Mesendoderm (in vitro differentiated cells): ENCODE data around the gene EPS8L1.
"Not testable (repeated sequence)": the region's sequence is repeated elsewhere in the genome, so short reads cannot be mapped to it uniquely, and the experiment has no call there.

Source experiments
- DNase-seq: peaks from one replicate; pipeline ENCODE4 v3.0.0; 2013
- H2AK5ac ChIP-seq: 2 replicates; pipeline ENCODE4 v1.6.1; 2013; ENCODE audit warnings: low read length, inconsistent platforms
- H2BK120ac ChIP-seq: 2 replicates; pipeline ENCODE4 v1.6.1; 2013; ENCODE audit warnings: low read depth, mild to moderate bottlenecking, low read length, moderate library complexity, mixed read lengths
- H2BK15ac ChIP-seq: replicated peaks from 2 replicates; pipeline ENCODE4 v1.6.1; 2013; ENCODE audit warnings: low read depth, mild to moderate bottlenecking, moderate library complexity
- H2BK5ac ChIP-seq: 2 replicates; pipeline ENCODE4 v1.6.1; 2013; ENCODE audit warnings: low read length, inconsistent platforms
- H3K18ac ChIP-seq: 2 replicates; pipeline ENCODE4 v1.6.1; 2013; ENCODE audit warnings: mild to moderate bottlenecking, low read length, mixed read lengths
- H3K23ac ChIP-seq: one replicate; pipeline ENCODE4 v1.6.1; 2013; ENCODE audit warnings: low read length
- H3K27ac ChIP-seq: 2 replicates; pipeline ENCODE4 v1.5.1; 2013; ENCODE audit warnings: low read depth, mild to moderate bottlenecking, inconsistent platforms, low read length, moderate library complexity
- H3K27me3 ChIP-seq: 2 replicates; pipeline ENCODE4 v1.6.1; 2013; ENCODE audit warnings: low read length, control low read depth, mild to moderate bottlenecking, inconsistent platforms; ENCODE audit not compliant: insufficient read depth, poor library complexity
- H3K36me3 ChIP-seq: 2 replicates; pipeline ENCODE4 v1.6.1; 2013; ENCODE audit warnings: low read length, inconsistent platforms; ENCODE audit not compliant: control insufficient read depth, insufficient read depth
- H3K4ac ChIP-seq: one replicate; pipeline ENCODE4 v1.6.1; 2013; ENCODE audit warnings: low read depth, mild to moderate bottlenecking, low read length, moderate library complexity
- H3K4me1 ChIP-seq: 2 replicates; pipeline ENCODE4 v1.6.1; 2013; ENCODE audit warnings: low read depth, low read length, inconsistent platforms; ENCODE audit not compliant: control insufficient read depth
- H3K4me2 ChIP-seq: 2 replicates; pipeline ENCODE4 v1.6.1; 2013; ENCODE audit warnings: low read length
- H3K4me3 ChIP-seq: 2 replicates; pipeline ENCODE4 v1.5.1; 2013; ENCODE audit warnings: mild to moderate bottlenecking, low read length
- H3K56ac ChIP-seq: one replicate; pipeline ENCODE4 v1.6.1; 2013; ENCODE audit warnings: low read length
- H3K79me1 ChIP-seq: 2 replicates; pipeline ENCODE4 v1.6.1; 2013; ENCODE audit warnings: low read length, inconsistent platforms
- H3K79me2 ChIP-seq: 2 replicates; pipeline ENCODE4 v1.6.1; 2013; ENCODE audit warnings: mild to moderate bottlenecking, low read length; ENCODE audit not compliant: control insufficient read depth, insufficient read depth
- H3K9ac ChIP-seq: 2 replicates; pipeline ENCODE4 v1.6.1; 2013; ENCODE audit warnings: low read length, inconsistent platforms
- H4K5ac ChIP-seq: one replicate; pipeline ENCODE4 v1.6.1; 2013; ENCODE audit warnings: low read length
- H4K8ac ChIP-seq: one replicate; pipeline ENCODE4 v1.6.1; 2013; ENCODE audit warnings: low read depth, mild to moderate bottlenecking, control low read depth, low read length, moderate library complexity
- WGBS: extraction: QIAGEN DNeasy Blood & Tissue Kit; methylation state at CpG from one replicate; pipeline ENCODE4 v1.1.7; 2013; ENCODE audit warnings: low lambda C conversion rate, missing lambda C conversion rate; ENCODE audit not compliant: insufficient coverage; ENCODE audit errors: extremely low coverage; 5-methylcytosine and 5-hydroxymethylcytosine counted together

EPS8L1 gene

DNA sequence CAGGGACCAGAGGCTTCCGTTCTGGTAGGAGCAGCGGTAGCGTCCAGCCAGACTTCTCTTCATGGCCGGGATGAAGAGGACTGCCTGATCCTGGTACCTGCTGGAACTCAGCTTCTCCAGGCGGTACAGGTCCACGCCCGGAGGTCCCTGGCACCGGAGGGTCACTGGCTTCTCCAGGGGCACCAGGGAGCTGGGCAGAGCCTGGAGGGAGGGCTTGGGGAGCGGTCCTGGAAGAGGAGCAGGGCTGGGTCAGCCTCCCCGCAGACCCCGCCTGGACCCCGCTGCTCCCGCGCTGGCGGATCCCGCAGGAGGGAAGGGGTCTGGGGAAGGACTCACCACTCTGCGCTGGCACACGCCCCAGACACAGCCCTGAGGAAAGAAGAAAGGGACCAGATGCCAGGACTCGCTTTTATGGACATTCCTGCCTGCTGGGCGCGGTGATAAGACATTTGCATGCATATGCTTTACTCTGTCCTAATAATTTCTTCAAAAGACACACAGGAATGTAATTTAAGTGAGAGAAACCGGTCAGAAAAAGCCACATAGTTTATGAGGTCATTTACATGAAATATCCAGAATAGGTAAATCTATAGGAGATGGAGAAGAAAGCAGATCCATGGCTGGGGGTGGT lies 43.4 kb upstream of the EPS8L1 start:
- Histone ChIP-seq H3K4ac (no peak overlapping the region), H2BK120ac (no peak overlapping the region), H3K4me1 (no peaks in the 10 kb centered on the region), H2BK5ac (no peak overlapping the region), H3K4me2 (no peak overlapping the region), H3K36me3 (no peaks in the 10 kb centered on the region), H2AK5ac (no peak overlapping the region), H3K18ac (no peak overlapping the region), H3K79me2 (peaks cover 2% of the 10 kb centered on the region), H3K9ac (no peak overlapping the region), H3K27me3 (no peaks in the 10 kb centered on the region), H3K79me1 (no peaks in the 10 kb centered on the region), H3K4me3 (no peak overlapping the region), H3K23ac (no peak overlapping the region), H2BK15ac (no peak overlapping the region), H4K8ac (no peak overlapping the region), H4K5ac (no peak overlapping the region), H3K27ac (no peak overlapping the region), H3K56ac (no peak overlapping the region)
- WGBS = no CpG with 5 or more reads among the region's 22 CpGs
- DNase-seq = no peak

DNA sequence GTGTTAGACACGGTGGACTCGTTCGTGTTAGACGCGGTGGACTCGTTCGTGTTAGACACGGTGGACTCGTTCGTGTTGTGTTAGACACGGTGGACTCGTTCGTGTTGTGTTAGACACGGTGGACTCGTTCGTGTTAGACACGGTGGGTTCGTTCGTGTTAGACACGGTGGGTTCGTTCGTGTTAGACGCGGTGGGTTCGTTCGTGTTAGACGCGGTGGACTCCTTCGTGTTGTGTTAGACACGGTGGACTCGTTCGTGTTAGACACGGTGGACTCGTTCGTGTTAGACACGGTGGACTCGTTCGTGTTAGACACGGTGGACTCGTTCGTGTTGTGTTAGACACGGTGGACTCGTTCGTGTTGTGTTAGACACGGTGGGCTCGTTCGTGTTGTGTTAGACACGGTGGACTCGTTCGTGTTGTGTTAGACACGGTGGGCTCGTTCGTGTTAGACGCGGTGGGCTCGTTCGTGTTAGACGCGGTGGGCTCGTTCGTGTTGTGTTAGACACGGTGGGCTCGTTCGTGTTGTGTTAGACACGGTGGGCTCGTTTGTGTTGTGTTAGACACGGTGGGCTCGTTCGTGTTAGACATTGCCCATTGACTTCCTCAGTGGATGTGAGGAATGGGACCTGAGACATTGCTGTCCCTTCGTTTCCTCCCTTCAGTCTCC lies 42.6 kb upstream of the EPS8L1 start:
- H3K9ac ChIP-seq, H3K18ac ChIP-seq, H4K8ac ChIP-seq, H3K4me1 ChIP-seq, H3K4ac ChIP-seq, H2BK5ac ChIP-seq, H3K4me3 ChIP-seq, H3K79me1 ChIP-seq, H3K27ac ChIP-seq, H3K27me3 ChIP-seq, H3K4me2 ChIP-seq, H4K5ac ChIP-seq, H3K23ac ChIP-seq, H2AK5ac ChIP-seq, DNase-seq, H2BK120ac ChIP-seq, H2BK15ac ChIP-seq, H3K79me2 ChIP-seq, H3K56ac ChIP-seq, H3K36me3 ChIP-seq: not testable (repeated sequence)
- WGBS = no CpG with 5 or more reads among the region's 70 CpGs

DNA sequence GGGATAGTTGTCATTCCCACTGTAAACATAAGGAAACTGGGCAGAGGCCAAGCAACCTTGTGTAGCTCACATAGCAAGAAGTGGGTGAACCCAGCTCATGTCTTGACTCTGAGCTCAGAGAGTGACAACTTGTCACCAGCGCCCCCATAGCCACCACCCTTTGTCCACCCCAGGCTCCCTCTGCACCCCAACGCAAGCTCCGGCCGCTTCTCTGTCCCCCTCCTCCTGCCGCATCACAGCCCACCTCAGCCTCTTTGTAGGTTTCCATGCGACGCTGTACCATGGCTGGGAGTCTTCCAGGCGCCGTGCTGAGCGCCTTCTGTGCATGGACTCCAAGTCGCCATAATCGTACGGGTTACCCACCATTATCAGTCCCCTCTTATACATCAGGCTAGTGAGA lies 40.9 kb upstream of the EPS8L1 start:
- H3K4me2 ChIP-seq = no peak overlapping the region
- no CpG with 5 or more reads among the region's 13 CpGs for WGBS
- no peak overlapping the region for H3K27ac ChIP-seq
- H2AK5ac ChIP-seq = no peak overlapping the region
- no peak for DNase-seq
- no peak overlapping the region for H2BK120ac ChIP-seq
- peaks cover 2% of the 10 kb centered on the region for H3K79me2 ChIP-seq
- H3K4me3 ChIP-seq = no peak overlapping the region
- H3K23ac ChIP-seq = no peak overlapping the region
- no peaks in the 10 kb centered on the region for H3K79me1 ChIP-seq
- no peaks in the 10 kb centered on the region for H3K27me3 ChIP-seq
- no peak overlapping the region for H4K8ac ChIP-seq
- H3K4ac ChIP-seq = no peak overlapping the region
- H3K18ac ChIP-seq = no peak overlapping the region
- H2BK15ac ChIP-seq = no peak overlapping the region
- H2BK5ac ChIP-seq = no peak overlapping the region
- no peaks in the 10 kb centered on the region for H3K4me1 ChIP-seq
- H3K56ac ChIP-seq = no peak overlapping the region
- no peak overlapping the region for H3K9ac ChIP-seq
- H4K5ac ChIP-seq = no peak overlapping the region
- H3K36me3 ChIP-seq = no peaks in the 10 kb centered on the region

DNA sequence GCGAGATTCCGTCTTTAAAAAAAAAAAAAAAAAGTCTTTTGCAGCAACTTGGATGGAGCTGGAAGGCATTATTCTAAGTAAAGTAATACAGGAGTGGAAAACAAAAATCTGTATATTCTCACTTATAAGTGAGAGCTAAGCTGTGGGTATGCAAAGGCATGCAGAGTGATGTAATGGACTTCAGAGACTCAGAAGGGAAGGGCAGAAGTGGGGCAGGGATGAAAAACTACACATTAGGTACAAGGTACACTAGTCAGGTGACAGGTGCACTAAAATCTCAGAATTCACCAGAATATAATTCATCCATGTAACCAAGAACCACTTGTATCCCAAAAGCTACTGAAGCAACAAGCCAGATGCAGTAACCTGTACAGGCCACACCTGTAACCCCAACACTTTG lies 39.6 kb upstream of the EPS8L1 start:
- H2AK5ac ChIP-seq = no peak overlapping the region
- peaks cover 2% of the 10 kb centered on the region for H3K79me2 ChIP-seq
- no peak overlapping the region for H4K5ac ChIP-seq
- H3K27me3 ChIP-seq = no peaks in the 10 kb centered on the region
- H3K4ac ChIP-seq = no peak overlapping the region
- H3K4me3 ChIP-seq = no peak overlapping the region
- no peaks in the 10 kb centered on the region for H3K4me1 ChIP-seq
- H2BK15ac ChIP-seq = no peak overlapping the region
- no peak overlapping the region for H2BK120ac ChIP-seq
- H3K36me3 ChIP-seq = no peaks in the 10 kb centered on the region
- H3K23ac ChIP-seq = no peak overlapping the region
- H3K56ac ChIP-seq = no peak overlapping the region
- WGBS = no CpG with 5 or more reads among the region's 2 CpGs
- H3K9ac ChIP-seq = no peak overlapping the region
- no peak overlapping the region for H2BK5ac ChIP-seq
- no peaks in the 10 kb centered on the region for H3K79me1 ChIP-seq
- H3K18ac ChIP-seq = no peak overlapping the region
- no peak overlapping the region for H4K8ac ChIP-seq
- H3K4me2 ChIP-seq = no peak overlapping the region
- DNase-seq = no peak
- no peak overlapping the region for H3K27ac ChIP-seq

DNA sequence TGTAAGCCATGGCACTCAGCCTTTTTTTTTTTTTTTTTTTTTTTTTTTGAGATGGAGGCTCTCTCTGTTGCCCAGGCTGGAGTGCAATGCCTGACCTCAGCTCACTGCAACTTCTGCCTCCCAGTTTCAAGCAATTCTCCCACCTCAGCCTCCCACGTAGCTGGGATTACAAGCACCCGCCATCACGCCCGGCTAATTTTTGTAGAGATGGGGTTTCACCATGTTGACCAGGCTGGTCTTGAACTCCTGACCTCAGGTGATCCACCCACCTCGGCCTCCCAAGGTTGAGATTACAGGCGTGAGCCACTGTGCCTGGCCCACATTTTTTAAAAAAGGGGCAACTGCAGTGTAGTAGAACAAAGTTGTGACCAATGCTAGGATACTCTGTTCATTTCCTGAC lies 38.1 kb upstream of the EPS8L1 start:
- not testable (repeated sequence) for H3K56ac ChIP-seq, DNase-seq, H3K4me3 ChIP-seq, H2AK5ac ChIP-seq, H4K5ac ChIP-seq, H3K79me1 ChIP-seq, H3K36me3 ChIP-seq, H3K4me1 ChIP-seq, H2BK5ac ChIP-seq, H3K27me3 ChIP-seq, H3K4me2 ChIP-seq, H3K27ac ChIP-seq, H3K4ac ChIP-seq, H3K23ac ChIP-seq, H2BK15ac ChIP-seq, H4K8ac ChIP-seq, H3K18ac ChIP-seq, H2BK120ac ChIP-seq, H3K9ac ChIP-seq, H3K79me2 ChIP-seq
- WGBS = no CpG with 5 or more reads among the region's 6 CpGs

DNA sequence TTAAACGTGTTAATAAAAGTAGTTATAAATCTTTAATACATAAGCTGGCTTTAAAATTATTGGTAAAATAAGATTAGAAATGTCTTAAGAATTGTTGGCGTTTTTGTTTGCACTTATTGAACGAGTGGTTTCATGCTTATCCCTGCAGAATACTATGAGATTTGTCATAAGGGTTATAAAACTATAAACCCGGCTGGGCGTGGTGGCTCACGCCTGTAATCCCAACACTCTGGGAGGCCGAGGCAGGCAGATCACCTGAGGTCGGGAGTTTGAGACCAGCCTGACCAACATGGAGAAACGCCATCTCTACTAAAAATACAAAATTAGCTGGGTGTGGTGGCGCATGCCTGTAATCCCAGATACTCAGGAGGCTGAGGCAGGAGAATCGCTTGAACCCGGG lies 35.0 kb upstream of the EPS8L1 start:
- H2BK120ac ChIP-seq, H3K18ac ChIP-seq, H3K27ac ChIP-seq, H2BK5ac ChIP-seq, H3K4me1 ChIP-seq, H3K27me3 ChIP-seq, H3K4me2 ChIP-seq, H4K8ac ChIP-seq, H3K4ac ChIP-seq, DNase-seq, H3K36me3 ChIP-seq, H4K5ac ChIP-seq, H3K79me2 ChIP-seq, H3K56ac ChIP-seq, H2AK5ac ChIP-seq, H2BK15ac ChIP-seq, H3K9ac ChIP-seq, H3K4me3 ChIP-seq, H3K23ac ChIP-seq, H3K79me1 ChIP-seq: not testable (repeated sequence)
- WGBS = 100% methylated on average over 2 of the region's 12 CpGs
